NB4 (cell line): ENCODE measurements around the gene C1QTNF9.
"Not testable (repeated sequence)": the region's sequence is repeated elsewhere in the genome, so short reads cannot be mapped to it uniquely, and the experiment has no call there.

Experiments
- DNase-seq: peaks from one replicate; pipeline ENCODE4 v3.0.0; 2010; ENCODE audit warnings: low read depth
- H3K4me3 ChIP-seq: one replicate; pipeline ENCODE4 v1.5.1; 2011; ENCODE audit warnings: mild to moderate bottlenecking, low read depth, low read length, moderate library complexity
- MYC ChIP-seq: IDR thresholded peaks from 2 replicates; pipeline ENCODE4 v1.6.1; 2011; ENCODE audit warnings: low read depth, low read length
- POLR2A ChIP-seq: IDR thresholded peaks from 2 replicates; pipeline ENCODE4 v1.6.1; 2011; ENCODE audit warnings: mild to moderate bottlenecking; ENCODE audit not compliant: insufficient read length; ENCODE audit errors: extremely low read depth
- TF ChIP-seq, protein P1 (sequence below): IDR thresholded peaks from 2 replicates; pipeline ENCODE4 v1.6.1; 2011; ENCODE audit warnings: low read depth, low read length
- TF ChIP-seq, protein P2 (sequence below): IDR thresholded peaks from one replicate; pipeline ENCODE4 v1.5.1; 2012; ENCODE audit warnings: low read depth, low read length

The C1QTNF9 gene

DNA sequence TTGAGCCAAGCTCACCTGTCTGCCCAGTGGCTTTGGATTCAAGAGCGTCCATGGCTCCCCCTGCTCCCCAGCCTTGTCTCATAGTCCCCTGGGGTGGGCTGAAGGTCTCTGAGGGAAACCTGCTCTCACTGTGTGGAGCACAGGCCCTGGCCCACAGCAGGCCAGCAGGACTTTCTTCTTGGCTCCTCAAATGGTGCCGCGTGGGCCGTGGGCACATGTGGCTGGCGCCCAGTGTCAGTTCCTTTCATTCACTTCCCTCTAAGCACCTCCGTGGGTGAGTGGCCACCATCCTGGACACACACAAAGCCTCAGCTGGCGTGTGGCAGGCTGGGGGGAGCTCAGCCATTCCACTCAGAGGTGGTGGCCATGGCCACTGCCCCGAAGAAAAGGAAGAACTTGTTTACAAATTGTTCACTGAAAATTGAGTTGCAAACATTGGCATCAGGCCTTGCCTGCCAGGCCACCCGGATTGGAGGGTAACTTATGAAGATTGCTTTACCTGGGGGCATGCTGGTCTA, 53.1 kb downstream of the C1QTNF9 start:
- TF ChIP-seq, protein P1, sequence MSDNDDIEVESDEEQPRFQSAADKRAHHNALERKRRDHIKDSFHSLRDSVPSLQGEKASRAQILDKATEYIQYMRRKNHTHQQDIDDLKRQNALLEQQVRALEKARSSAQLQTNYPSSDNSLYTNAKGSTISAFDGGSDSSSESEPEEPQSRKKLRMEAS: no peak
- TF ChIP-seq POLR2A (no peak), MYC (no peak)
- TF ChIP-seq, protein P2, sequence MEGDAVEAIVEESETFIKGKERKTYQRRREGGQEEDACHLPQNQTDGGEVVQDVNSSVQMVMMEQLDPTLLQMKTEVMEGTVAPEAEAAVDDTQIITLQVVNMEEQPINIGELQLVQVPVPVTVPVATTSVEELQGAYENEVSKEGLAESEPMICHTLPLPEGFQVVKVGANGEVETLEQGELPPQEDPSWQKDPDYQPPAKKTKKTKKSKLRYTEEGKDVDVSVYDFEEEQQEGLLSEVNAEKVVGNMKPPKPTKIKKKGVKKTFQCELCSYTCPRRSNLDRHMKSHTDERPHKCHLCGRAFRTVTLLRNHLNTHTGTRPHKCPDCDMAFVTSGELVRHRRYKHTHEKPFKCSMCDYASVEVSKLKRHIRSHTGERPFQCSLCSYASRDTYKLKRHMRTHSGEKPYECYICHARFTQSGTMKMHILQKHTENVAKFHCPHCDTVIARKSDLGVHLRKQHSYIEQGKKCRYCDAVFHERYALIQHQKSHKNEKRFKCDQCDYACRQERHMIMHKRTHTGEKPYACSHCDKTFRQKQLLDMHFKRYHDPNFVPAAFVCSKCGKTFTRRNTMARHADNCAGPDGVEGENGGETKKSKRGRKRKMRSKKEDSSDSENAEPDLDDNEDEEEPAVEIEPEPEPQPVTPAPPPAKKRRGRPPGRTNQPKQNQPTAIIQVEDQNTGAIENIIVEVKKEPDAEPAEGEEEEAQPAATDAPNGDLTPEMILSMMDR: no peak
- no peak for DNase-seq
- H3K4me3 ChIP-seq: no peak overlapping the region

DNA sequence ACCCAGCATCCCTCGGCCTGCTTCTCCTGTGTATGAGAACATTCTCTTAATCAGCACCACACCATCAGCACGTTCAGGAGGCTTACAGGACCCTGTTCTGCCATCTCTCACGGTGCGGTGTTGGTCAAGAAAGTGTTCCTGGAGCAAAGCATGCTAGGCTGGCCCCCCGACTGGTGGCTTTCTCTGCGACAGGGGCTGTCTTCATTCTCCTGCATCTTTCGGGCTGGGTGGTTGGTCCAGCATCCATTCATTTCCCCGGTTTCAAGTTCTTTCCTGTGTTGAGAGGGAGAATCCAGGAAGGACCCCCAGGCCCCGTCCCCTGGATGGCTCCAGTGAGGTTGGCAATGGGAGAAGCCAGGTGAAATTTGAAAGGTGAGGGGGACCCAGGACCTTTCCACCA, 55.8 kb downstream of the C1QTNF9 start:
- no peak overlapping the region for H3K4me3 ChIP-seq
- no peak for TF ChIP-seq MYC
- no peak for DNase-seq

DNA sequence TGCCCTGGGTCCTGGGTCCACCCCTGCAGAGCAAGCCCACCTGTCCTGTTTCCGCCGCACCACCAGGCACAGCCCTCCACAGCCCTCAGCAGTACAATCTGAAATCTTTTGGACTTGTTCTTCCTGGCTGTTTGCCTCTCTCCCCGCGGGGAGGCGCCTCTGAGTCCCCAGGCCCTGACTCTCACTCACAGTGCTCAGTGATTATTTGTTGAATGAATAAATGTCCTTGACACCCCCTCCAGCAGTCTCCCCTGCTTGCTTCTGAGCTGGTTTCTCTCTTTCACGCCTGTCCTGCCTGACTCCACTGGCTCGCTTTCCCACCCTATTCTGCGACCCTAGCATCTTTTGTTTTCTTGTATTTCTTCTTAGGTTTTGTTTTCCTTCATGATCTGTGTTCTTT, 56.9 kb downstream of the C1QTNF9 start:
- H3K4me3 ChIP-seq, DNase-seq: not testable (repeated sequence)

DNA sequence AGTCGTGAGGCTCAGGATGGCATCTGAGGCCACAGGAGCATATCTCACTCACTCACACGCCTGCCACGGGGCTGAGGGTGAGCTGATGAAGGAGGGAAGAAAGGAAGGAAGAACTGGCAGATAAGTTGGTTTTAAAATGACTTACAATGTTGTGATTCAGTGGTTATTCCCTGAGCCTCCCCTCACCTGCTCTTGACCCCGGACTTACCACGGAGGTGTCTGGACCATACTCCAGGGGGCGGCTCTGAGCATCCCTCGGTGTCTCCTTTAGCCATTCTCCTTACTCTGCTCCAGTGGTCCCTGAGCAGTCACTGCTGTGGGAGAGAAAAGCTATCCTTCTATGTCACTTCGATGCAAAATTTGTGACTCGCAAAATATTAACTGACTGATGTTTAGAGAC, 61.9 kb downstream of the C1QTNF9 start:
- not testable (repeated sequence) for DNase-seq, H3K4me3 ChIP-seq
